Measurements from ENCODE around the gene RXRA. TPM values are rescaled to one million over a fixed set of nuclear protein-coding genes. Genes with fewer than 3 reads are reported as not detected.
A peak's percentile ranks its signal among the peaks of the same experiment; 100 is the strongest.

Gene RXRA
- total and polyA plus RNA-seq, 9 donors: 12.4 to 82.2 (median 70.6) TPM

DNA sequence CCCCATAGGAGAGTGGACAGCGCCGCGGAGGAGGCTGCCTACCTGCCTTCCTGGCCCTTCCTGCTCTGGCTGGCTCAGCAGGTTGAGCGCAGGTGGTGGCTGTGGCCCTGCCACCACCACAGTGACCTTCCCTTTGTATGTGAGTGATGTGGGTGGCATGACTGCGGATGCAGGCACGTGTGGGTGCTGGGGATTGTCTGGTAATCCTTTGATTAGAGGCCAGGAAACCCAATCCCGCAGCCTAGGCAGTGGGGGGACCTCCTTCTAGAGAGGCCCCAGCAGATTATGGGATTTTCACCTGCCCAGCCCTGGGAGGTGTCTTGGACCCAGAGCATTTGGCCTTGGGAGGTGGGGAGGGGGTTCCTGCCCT is 16.5 kb downstream of the RXRA start:
- Histone ChIP-seq H3K4me3 (no peak overlapping the region), H3K4me1 (ENCODE audit: insufficient read depth) (peaks cover 78% of the 10 kb centered on the region), H3K27me3 (no peaks in the 10 kb centered on the region), H3K27ac (no peak overlapping the region), H3K36me3 (no peaks in the 10 kb centered on the region), H3K9me3 (no peaks in the 10 kb centered on the region)
- no peak for DNase-seq
- WGBS, 3 donors: 85 to 91% (median 86%) methylated on average over 7 of the region's 7 CpGs
- TF ChIP-seq POLR2A (IDR thresholded peaks at IDR 0.05) (no peak), EP300 (IDR thresholded peaks at IDR 0.05) (no peak)
- TF ChIP-seq, protein P1, sequence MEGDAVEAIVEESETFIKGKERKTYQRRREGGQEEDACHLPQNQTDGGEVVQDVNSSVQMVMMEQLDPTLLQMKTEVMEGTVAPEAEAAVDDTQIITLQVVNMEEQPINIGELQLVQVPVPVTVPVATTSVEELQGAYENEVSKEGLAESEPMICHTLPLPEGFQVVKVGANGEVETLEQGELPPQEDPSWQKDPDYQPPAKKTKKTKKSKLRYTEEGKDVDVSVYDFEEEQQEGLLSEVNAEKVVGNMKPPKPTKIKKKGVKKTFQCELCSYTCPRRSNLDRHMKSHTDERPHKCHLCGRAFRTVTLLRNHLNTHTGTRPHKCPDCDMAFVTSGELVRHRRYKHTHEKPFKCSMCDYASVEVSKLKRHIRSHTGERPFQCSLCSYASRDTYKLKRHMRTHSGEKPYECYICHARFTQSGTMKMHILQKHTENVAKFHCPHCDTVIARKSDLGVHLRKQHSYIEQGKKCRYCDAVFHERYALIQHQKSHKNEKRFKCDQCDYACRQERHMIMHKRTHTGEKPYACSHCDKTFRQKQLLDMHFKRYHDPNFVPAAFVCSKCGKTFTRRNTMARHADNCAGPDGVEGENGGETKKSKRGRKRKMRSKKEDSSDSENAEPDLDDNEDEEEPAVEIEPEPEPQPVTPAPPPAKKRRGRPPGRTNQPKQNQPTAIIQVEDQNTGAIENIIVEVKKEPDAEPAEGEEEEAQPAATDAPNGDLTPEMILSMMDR (IDR thresholded peaks at IDR 0.05): no peak
- intact Hi-C loops (cut with DNase I): no loop called here

DNA sequence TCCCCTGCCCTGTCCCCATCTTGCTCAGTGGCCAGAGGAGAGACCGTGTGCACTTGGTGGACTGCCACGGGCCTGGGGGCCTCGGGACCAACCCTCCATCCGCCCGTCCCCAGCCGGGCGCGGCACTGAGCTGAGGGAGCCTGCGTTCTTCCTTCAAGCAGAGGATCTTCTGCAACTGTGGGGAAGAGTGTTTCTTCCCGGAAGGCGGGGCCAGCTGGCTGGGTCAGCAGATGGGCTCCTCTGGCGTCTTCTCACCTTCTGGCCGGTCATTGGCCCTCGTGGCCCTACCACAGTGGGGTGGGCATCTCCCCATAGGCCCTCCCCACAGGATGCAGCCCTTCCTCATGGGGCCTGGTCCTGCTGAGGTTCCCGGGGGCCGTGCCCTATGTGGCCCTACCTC is 17.4 kb downstream of the RXRA start:
- TF ChIP-seq POLR2A (IDR thresholded peaks at IDR 0.05): no peak
- TF ChIP-seq, protein P1 (IDR thresholded peaks at IDR 0.05): no peak
- TF ChIP-seq EP300 (IDR thresholded peaks at IDR 0.05): no peak
- intact Hi-C loops (cut with DNase I): no loop called here
- peaks cover 72% of the 10 kb centered on the region for H3K4me1 ChIP-seq (ENCODE audit: insufficient read depth)
- no peak overlapping the region for H3K4me3 ChIP-seq
- H3K9me3 ChIP-seq: no peaks in the 10 kb centered on the region
- H3K36me3 ChIP-seq: no peaks in the 10 kb centered on the region
- no peak for DNase-seq
- WGBS, 3 donors: 66 to 79% (median 77%) methylated on average over 16 of the region's 16 CpGs
- H3K27me3 ChIP-seq: no peaks in the 10 kb centered on the region
- peak overlapping the region in 1 of 2 donors; percentile 29 for H3K27ac ChIP-seq

DNA sequence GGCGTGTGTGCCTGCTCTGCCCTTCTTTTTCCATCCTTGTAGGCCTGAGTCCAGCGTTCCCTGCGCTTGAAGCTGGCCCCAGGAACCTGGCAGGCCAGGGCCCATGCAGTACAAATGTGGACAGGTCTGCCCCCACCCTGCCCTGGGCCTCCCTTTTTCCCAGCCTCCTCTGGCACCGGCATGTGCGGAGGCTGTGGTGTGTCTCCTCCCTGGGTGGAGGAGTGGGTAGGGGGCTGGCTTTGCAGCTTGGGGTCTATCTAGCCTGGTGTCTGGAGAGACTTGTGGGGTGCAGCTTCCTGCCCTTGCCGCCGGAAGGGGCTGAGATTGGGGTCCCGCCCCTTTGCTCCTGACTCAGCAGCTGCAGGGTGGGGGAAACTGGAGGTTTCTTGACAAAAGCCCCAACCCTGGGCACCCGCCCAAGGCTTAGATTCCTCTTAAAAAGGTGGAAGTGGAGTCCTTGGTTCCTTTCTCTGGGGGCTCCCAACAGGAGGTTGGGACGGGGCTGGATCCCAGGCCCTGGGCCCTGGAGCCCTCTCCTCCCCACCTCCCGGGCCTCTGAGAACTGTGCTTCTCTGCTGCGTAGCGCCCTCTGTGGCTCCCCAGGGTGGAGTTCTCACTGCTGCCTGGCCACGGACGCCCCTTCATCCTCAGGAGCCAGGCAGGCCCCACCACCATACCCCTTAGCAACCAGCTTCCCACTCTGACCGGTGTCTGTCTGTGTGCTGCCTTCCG is 18.0 kb downstream of the RXRA start:
- Histone ChIP-seq H3K4me3 (no peak overlapping the region), H3K9me3 (no peaks in the 10 kb centered on the region), H3K36me3 (no peaks in the 10 kb centered on the region), H3K27ac (peak overlapping the region in 1 of 2 donors; percentile 29), H3K27me3 (no peaks in the 10 kb centered on the region), H3K4me1 (ENCODE audit: insufficient read depth) (peaks cover 69% of the 10 kb centered on the region)
- no peak for DNase-seq
- intact Hi-C loops (cut with DNase I): no loop called here
- TF ChIP-seq, protein P1 (IDR thresholded peaks at IDR 0.05): no peak
- TF ChIP-seq EP300 (IDR thresholded peaks at IDR 0.05): no peak
- no peak for TF ChIP-seq POLR2A (IDR thresholded peaks at IDR 0.05)
- 72 to 84% (median 77%) methylated on average over 17 of the region's 17 CpGs for WGBS, 3 donors

DNA sequence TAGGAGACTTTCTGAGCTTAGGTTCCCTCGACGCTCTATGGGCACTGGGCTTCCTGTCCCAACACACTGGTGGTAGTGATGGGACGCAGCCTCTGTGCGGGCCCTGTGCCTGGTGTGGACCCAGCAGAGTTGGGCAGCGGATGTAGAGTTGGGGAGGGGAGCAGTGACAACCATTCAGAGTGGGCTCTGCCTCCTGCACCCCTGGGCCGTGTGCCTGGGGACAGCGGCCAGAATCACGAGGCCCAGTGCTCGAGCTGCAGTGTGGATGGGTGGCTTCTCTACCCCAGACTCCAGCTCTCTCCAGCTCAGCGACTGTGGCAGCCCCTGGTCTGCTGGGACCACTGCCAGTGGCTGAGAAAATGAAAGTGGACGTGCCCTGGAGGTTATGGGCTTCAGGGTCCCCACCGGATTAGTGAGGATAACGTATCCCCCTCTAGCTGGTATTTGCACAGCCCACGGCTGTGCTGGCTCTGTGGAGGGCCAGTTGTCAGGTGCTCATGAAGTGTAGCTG is 18.6 kb downstream of the RXRA start:
- Histone ChIP-seq H3K27ac (peak overlapping the region in 1 of 2 donors; percentile 16), H3K36me3 (no peaks in the 10 kb centered on the region), H3K9me3 (no peaks in the 10 kb centered on the region), H3K4me1 (ENCODE audit: insufficient read depth) (peaks cover 68% of the 10 kb centered on the region), H3K4me3 (no peak overlapping the region), H3K27me3 (no peaks in the 10 kb centered on the region)
- no peak for DNase-seq
- TF ChIP-seq EP300 (IDR thresholded peaks at IDR 0.05) (no peak), POLR2A (IDR thresholded peaks at IDR 0.05) (no peak)
- TF ChIP-seq, protein P1 (IDR thresholded peaks at IDR 0.05): no peak
- WGBS, 3 donors: 64 to 73% (median 71%) methylated on average over 14 of the region's 14 CpGs
- intact Hi-C loops (cut with DNase I): no loop called here
